GM21423 (cell line): ENCODE measurements around the gene MED1.
"Not testable (repeated sequence)": the region's sequence is repeated elsewhere in the genome, so short reads cannot be mapped to it uniquely, and the experiment has no call there.

Experiments used
- ATAC-seq: cut with Tn5 transposase; IDR thresholded peaks from one replicate; pipeline ENCODE4 v1.9.1; 2021; ENCODE audit warnings: mild to moderate bottlenecking, moderate library complexity; ENCODE audit not compliant: unreplicated experiment

The MED1 gene

GRCh38 chr17:39429600-39429999 is 21.5 kb downstream of the MED1 start:
- no peak for ATAC-seq

- no peak for ATAC-seq
Observed at GRCh38 chr17:39416141-39416540, 34.9 kb downstream of the MED1 start.

GRCh38 chr17:39410279-39410678 is 40.8 kb downstream of the MED1 start:
- ATAC-seq, result no peak

GRCh38 chr17:39408360-39408759 is 42.7 kb downstream of the MED1 start:
- ATAC-seq, result no peak

GRCh38 chr17:39406951-39407350 is 44.1 kb downstream of the MED1 start:
- ATAC-seq, result no peak

DNA sequence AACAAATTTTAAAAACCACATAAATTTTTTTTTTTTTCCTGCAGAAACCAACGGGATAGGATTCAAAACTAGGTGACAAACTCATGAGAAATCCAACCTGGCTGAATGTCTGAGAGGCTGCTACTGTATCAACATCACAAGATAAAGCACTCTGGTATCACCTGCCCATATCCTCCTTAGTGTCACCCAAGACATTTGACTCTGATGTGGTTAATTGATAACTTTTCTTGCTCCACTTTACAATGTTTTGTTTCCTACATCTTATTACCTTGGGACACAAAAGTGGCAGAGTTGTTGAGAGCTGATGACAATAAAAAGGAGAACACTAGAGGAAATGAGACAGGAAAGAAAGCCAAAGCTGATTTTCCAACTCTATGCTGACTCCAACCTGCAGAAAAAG is 45.6 kb downstream of the MED1 start:
- ATAC-seq, result no peak

- no peak for ATAC-seq
Observed at GRCh38 chr17:39404542-39405378, 46.3 kb downstream of the MED1 start.

- ATAC-seq, result no peak
Observed at GRCh38 chr17:39402890-39403605, 48.0 kb downstream of the MED1 start.

- peak; percentile 55 for ATAC-seq
Observed at GRCh38 chr17:39402244-39402889, 48.7 kb downstream of the MED1 start.

GRCh38 chr17:39401412-39402243 is 49.4 kb downstream of the MED1 start, which contains the start of gene FBXL20:
TSS of gene FBXL20 (minus strand) at chr17:39401626. CDS start at chr17:39401402, 224 bp downstream.
- ATAC-seq, result peak; percentile 61

DNA sequence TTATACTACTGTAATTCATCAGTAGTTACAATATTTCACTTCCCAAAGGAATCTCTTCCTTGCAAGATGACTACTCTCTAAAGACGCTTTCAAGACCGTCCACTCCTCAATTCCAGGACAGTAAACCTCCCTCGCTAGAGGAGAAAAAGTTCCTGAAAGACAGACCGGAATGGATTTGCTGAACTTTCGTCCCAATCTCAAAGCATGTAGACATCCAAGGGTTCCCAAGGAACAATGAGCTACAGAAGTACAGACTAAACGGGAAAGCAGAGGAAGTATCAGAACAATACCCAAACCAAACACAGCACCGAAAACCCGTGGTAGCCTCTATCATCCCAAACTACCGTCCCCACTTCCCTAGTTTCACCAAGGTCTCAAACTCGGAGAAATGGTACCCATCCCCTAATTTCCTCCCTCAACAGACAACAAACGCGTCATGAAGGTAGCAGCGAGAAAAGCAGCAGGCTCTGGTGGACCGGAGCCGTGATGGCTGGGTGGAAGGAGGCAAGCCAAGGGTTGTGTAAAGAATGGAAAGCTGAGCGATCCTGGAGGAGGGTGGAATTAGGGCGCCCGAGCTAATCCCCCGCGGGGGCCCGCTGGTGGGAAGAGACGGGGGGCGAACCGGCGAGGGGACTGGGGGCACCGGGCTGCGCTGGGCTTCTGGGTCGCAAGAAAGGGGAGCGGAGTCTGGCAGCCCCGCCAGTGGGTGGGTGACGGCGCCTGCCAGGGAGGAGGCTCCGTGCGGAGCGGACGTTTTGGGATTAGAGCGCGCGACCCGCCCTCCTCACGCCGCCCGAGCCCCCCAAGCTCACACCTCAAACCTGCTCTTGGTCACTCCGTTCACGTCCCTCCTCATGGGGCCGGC is 50.3 kb downstream of the MED1 start:
- peak; percentile 1 for ATAC-seq

- no peak for ATAC-seq
Observed at GRCh38 chr17:39399791-39400190, 51.3 kb downstream of the MED1 start.

- ATAC-seq, result no peak
Observed at GRCh38 chr17:39393736-39394135, 57.3 kb downstream of the MED1 start.

- ATAC-seq, result no peak
Observed at GRCh38 chr17:39391448-39391847, 59.6 kb downstream of the MED1 start.

DNA sequence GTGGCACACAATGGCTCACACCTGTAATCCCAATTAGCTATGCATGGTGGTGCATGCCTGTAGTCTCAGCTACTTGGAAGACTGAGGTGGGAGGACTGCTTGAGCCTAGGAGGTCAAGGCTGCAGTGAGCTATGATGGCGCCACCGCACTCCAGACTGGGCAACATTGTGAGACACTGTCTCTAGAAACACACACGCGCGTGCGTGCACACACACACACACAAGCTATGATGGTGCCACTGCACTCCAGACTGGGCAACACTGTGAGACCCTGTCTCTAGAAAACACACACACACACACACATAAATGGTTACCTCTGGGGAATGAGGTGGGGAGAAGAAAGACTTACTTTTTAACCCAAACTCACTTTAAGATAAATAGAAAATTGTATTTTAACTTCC is 66.0 kb downstream of the MED1 start:
- ATAC-seq, result no peak

DNA sequence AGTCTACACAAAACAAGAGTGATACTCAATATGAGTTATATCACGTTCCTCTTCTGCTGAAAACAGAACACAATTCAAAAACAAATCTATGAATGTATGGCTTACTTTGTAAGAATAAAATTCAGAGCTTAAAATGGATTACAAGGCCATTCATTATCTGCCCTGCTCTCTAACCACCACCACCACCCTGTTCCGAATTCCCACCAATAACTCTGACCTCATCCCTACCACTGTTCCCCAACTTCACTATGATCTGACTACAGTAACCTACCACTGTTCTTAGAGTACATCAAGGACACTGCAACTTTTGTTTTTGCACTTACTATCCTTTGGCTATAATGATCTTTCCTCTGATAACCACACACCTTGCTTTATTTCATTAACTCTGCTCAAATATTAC is 70.9 kb downstream of the MED1 start:
- no peak for ATAC-seq

DNA sequence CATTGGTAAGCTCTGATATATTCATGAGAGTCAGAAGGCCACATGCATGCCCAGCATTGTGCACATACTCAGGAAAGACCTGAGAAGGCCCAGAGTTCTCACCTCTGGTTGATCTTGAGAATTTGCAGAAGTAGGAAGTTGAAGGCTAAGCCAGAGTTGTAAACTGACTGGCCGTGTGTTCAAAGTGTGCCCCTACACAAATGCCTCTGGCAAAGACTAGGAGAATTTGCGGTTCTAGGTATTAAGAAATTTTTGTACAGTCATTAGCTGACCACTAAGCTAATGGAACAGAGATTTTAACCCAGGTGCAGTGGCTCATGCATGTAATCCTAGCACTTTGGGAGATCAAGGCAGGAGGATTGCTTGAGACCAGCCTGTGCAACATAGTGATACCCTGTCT is 74.6 kb downstream of the MED1 start:
- no peak for ATAC-seq

- not testable (repeated sequence) for ATAC-seq
Observed at GRCh38 chr17:39367805-39368204, 83.3 kb downstream of the MED1 start.

GRCh38 chr17:39365872-39366271 is 85.2 kb downstream of the MED1 start:
- no peak for ATAC-seq

DNA sequence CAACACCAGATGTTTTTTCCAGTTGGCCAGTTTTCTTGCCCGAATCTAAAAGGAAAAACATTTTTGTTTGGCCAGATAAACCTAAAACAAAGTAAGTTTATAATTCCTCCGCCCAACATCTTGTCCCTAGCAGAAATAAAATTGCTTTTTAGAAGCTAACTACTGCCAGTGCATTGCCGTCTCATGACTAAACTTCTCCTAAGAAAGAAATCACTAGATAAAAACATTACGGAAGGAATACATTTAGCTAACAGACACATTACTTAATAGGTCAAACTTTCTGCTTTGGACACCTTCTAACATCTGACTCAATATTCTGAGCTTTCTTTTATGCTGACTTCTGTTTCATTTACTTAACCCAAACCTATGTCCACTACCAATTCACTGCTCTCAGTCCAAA is 85.8 kb downstream of the MED1 start:
- no peak for ATAC-seq
